H1 (cell line): ENCODE measurements around the gene SERPINE2. TPM values are rescaled to one million over a fixed set of nuclear protein-coding genes. Genes with fewer than 3 reads are reported as not detected.
A peak's percentile ranks its signal among the peaks of the same experiment; 100 is the strongest.

Experiments used
- CTCF ChIA-PET: fragments of 300-600 bp; sonication (Branson Sonifier 250); formaldehyde crosslinking; loops from one replicate; lab custom pipeline; 2021; ENCODE audit not compliant: partially characterized antibody; lab: Charles Lee
- POLR2A ChIA-PET: fragments of 300-600 bp; sonication (Branson Sonifier 250); formaldehyde crosslinking; loops from one replicate; lab custom pipeline; 2021; ENCODE audit warnings: inconsistent platforms; ENCODE audit not compliant: partially characterized antibody; lab: Charles Lee
- DNase-seq, 2 experiments: peaks; one replicate each; pipeline versions ENCODE4 v3.0.0 to v3.0.0-alpha.2; 2010 to 2022; ENCODE audit warnings: low spot score in 2 of 2, low read depth in 1 of 2, mixed read lengths in 1 of 2
- FAIRE-seq: peaks from 2 replicates; lab custom pipeline; 2011; peaks lifted over from hg19 to GRCh38; lab: Jason Lieb, UNC
- H2AFZ ChIP-seq: 2 replicates; pipeline ENCODE4 v1.8.1; 2012; ENCODE audit warnings: low read length, inconsistent platforms
- H2AK5ac ChIP-seq: 2 replicates; pipeline ENCODE4 v1.6.1; 2013; ENCODE audit warnings: low read depth, low read length
- H2BK120ac ChIP-seq: replicated peaks from 2 replicates; pipeline ENCODE3; 2013; ENCODE audit warnings: low read depth, low read length, inconsistent platforms
- H2BK12ac ChIP-seq: 2 replicates; pipeline ENCODE4 v1.6.1; 2013; ENCODE audit warnings: low read depth, low read length
- H2BK15ac ChIP-seq: 2 replicates; pipeline ENCODE4 v1.6.1; 2013; ENCODE audit warnings: low read length
- H2BK20ac ChIP-seq: 2 replicates; pipeline ENCODE4 v1.6.1; 2013; ENCODE audit warnings: low read length
- H2BK5ac ChIP-seq: 2 replicates; pipeline ENCODE4 v1.6.1; 2013; ENCODE audit warnings: low read depth, low read length
- H3K14ac ChIP-seq: 2 replicates; pipeline ENCODE4 v1.6.1; 2013; ENCODE audit warnings: inconsistent platforms; ENCODE audit not compliant: insufficient read length
- H3K18ac ChIP-seq: 2 replicates; pipeline ENCODE4 v1.6.1; 2013; ENCODE audit warnings: low read length; ENCODE audit errors: extremely low read depth
- H3K23ac ChIP-seq: 2 replicates; pipeline ENCODE4 v1.6.1; 2013; ENCODE audit warnings: inconsistent platforms; ENCODE audit not compliant: insufficient read length
- H3K23me2 ChIP-seq: 2 replicates; pipeline ENCODE4 v1.6.1; 2013; ENCODE audit warnings: low read depth, low read length
- H3K27ac ChIP-seq: 2 replicates; pipeline ENCODE4 v1.6.1; 2011; ENCODE audit warnings: low read depth, low read length, inconsistent platforms
- H3K27me3 ChIP-seq, 4 experiments: replicated peaks in 1 of 4; 1 replicate in 1 of 4; 2 replicates in 3 of 4; pipeline versions ENCODE4 v1.6.1 to v1.8.1; 2011 to 2013; ENCODE audit warnings: low read length in 3 of 4, mild to moderate bottlenecking in 3 of 4, inconsistent platforms in 2 of 4, mixed read lengths in 2 of 4, moderate library complexity in 1 of 4; ENCODE audit not compliant: control insufficient read depth in 3 of 4, insufficient read depth in 3 of 4; ENCODE audit errors: extremely low read depth in 1 of 4
- H3K36me3 ChIP-seq, 4 experiments: 2 replicates each; pipeline versions ENCODE4 v1.6.1 to v1.8.1; 2011 to 2013; ENCODE audit warnings: mild to moderate bottlenecking in 4 of 4, low read length in 3 of 4, moderate library complexity in 2 of 4, control low read depth in 1 of 4, inconsistent platforms in 1 of 4; ENCODE audit not compliant: insufficient read depth in 4 of 4, control insufficient read depth in 2 of 4
- H3K4ac ChIP-seq: replicated peaks from 2 replicates; pipeline ENCODE3; 2013; ENCODE audit warnings: low read length, low read depth, mixed read lengths, inconsistent platforms; ENCODE audit not compliant: insufficient read length
- H3K4me1 ChIP-seq, 4 experiments: replicated peaks in 1 of 4; 1 replicate in 1 of 4; 2 replicates in 3 of 4; pipeline versions ENCODE4 v1.6.1 to v1.8.1; 2011 to 2013; ENCODE audit warnings: low read length in 3 of 4, inconsistent platforms in 2 of 4, mixed read lengths in 1 of 4; ENCODE audit not compliant: insufficient read depth in 4 of 4, control insufficient read depth in 3 of 4
- H3K4me2 ChIP-seq, 2 experiments: 2 replicates each; pipeline versions ENCODE4 v1.6.1 to v1.8.1; 2011 to 2013; ENCODE audit warnings: low read depth in 2 of 2, low read length in 2 of 2, control low read depth in 1 of 2, inconsistent platforms in 1 of 2, mild to moderate bottlenecking in 1 of 2; ENCODE audit not compliant: insufficient read depth in 1 of 2
- H3K4me3 ChIP-seq, 4 experiments: fragments of 200-600, 300-600 bp in 1 of 4; sonication (generic), shearing (Covaris generic), sonication (Bioruptor Twin) in 1 of 4; 2 replicates each; pipeline versions ENCODE4 v1.5.1 to v1.8.1; 2011 to 2016; ENCODE audit warnings: low read length in 4 of 4, low read depth in 3 of 4, control low read depth in 2 of 4, inconsistent platforms in 2 of 4, mild to moderate bottlenecking in 2 of 4, mixed read lengths in 1 of 4, moderate library complexity in 1 of 4; ENCODE audit not compliant: insufficient read depth in 2 of 4; ENCODE audit errors: extremely low read depth in 1 of 4
- H3K56ac ChIP-seq: replicated peaks from 2 replicates; pipeline ENCODE3; 2013; ENCODE audit warnings: low read depth, mild to moderate bottlenecking, mixed read lengths, low read length, inconsistent platforms; ENCODE audit not compliant: insufficient read length
- H3K79me1 ChIP-seq: 2 replicates; pipeline ENCODE4 v1.6.1; 2013; ENCODE audit warnings: low read depth, low read length, control low read depth
- H3K79me2 ChIP-seq, 2 experiments: 2 replicates each; pipeline versions ENCODE4 v1.6.1 to v1.8.1; 2012 to 2013; ENCODE audit warnings: low read length in 2 of 2, mild to moderate bottlenecking in 2 of 2, inconsistent platforms in 1 of 2; ENCODE audit not compliant: insufficient read depth in 2 of 2, control insufficient read depth in 1 of 2
- H3K9ac ChIP-seq, 4 experiments: replicated peaks in 1 of 4; 1 replicate in 1 of 4; 2 replicates in 3 of 4; pipeline versions ENCODE4 v1.6.1 to v1.8.1; 2011 to 2013; ENCODE audit warnings: low read depth in 3 of 4, low read length in 3 of 4, control low read depth in 2 of 4, mild to moderate bottlenecking in 2 of 4, moderate library complexity in 2 of 4, inconsistent platforms in 1 of 4; ENCODE audit errors: extremely low read depth in 1 of 4
- H3K9me3 ChIP-seq, 2 experiments: 2 replicates each; pipeline versions ENCODE4 v1.6.1 to v1.8.1; 2012 to 2013; ENCODE audit warnings: mild to moderate bottlenecking in 2 of 2, moderate library complexity in 2 of 2, control low read depth in 1 of 2, inconsistent platforms in 1 of 2, low read depth in 1 of 2, low read length in 1 of 2, mixed read lengths in 1 of 2; ENCODE audit not compliant: insufficient read depth in 2 of 2
- H4K20me1 ChIP-seq, 2 experiments: replicated peaks in 1 of 2; 2 replicates each; pipeline versions ENCODE3 to v1.8.1; 2011 to 2013; ENCODE audit warnings: inconsistent platforms in 2 of 2, low read length in 2 of 2, mild to moderate bottlenecking in 1 of 2; ENCODE audit not compliant: insufficient read depth in 2 of 2, control insufficient read depth in 1 of 2
- H4K5ac ChIP-seq: 2 replicates; pipeline ENCODE4 v1.6.1; 2013; ENCODE audit warnings: low read length, low read depth, mixed read lengths, inconsistent platforms; ENCODE audit not compliant: insufficient read length
- H4K8ac ChIP-seq: 2 replicates; pipeline ENCODE4 v1.8.0; 2013; ENCODE audit warnings: mild to moderate bottlenecking, moderate library complexity, low read length, inconsistent platforms; ENCODE audit not compliant: insufficient read depth; ENCODE audit errors: extremely low read depth
- H4K91ac ChIP-seq: replicated peaks from 2 replicates; pipeline ENCODE3; 2013; ENCODE audit warnings: low read length, mixed read lengths, inconsistent platforms; ENCODE audit not compliant: insufficient read length
- TBP ChIP-seq: IDR thresholded peaks from 2 replicates; pipeline ENCODE4 v1.6.1; 2011; ENCODE audit warnings: low read depth, low read length, improper control_type of control experiment
- WGBS, 2 experiments: shearing (Covaris generic) in 1 of 2; methylation state at CpG; one replicate each; pipeline versions ENCODE4 v1.1.6 to v1.1.7; 2013 to 2015; ENCODE audit warnings: low lambda C conversion rate in 2 of 2, mixed read lengths in 2 of 2, inconsistent platforms in 1 of 2, low coverage in 1 of 2, missing lambda C conversion rate in 1 of 2; ENCODE audit not compliant: insufficient replicate concordance in 2 of 2, insufficient coverage in 1 of 2, insufficient read length in 1 of 2; ENCODE audit errors: extremely low coverage in 1 of 2, missing lambda C conversion rate in 1 of 2; 5-methylcytosine and 5-hydroxymethylcytosine counted together
- polyA plus RNA-seq, 7 experiments: library from polyadenylated mRNA; depleted of rRNA in 3 of 7; stranded (reverse) in 5 of 7; unstranded in 2 of 7; fragments of >200 nt in 5 of 7; fragments of 200-250 nt in 2 of 7; gene quantifications; 1 replicate in 5 of 7; 2 replicates in 1 of 7; 4 replicates in 1 of 7; pipeline versions ENCODE4 v1.2.1 to v1.2.3, GENCODE V29; 2011 to 2013; ENCODE audit warnings: missing spikeins in 2 of 7, mixed read lengths in 2 of 7
- total RNA-seq: library from RNA; stranded (reverse); fragmentation: NEBNext Ultra II Directional; extraction: Animal tissue kit (Norgen Biotek cat#: 25700); gene quantifications from 2 replicates; pipeline ENCODE4 v1.2.1, GENCODE V29; 2021

Gene SERPINE2
- total and polyA plus RNA-seq, 2 of the 8 experiments (the other 6 are each of a cell fraction or from before 2014, with no cell fraction given) = 26.2 to 76.0 TPM

GRCh38 chr2:224008702-224009261, 30.3 kb downstream of the SERPINE2 start:
- WGBS, 2 experiments = 34% methylated on average over 12 of the region's 12 CpGs; no CpG with 5 or more reads in 1 of the 2 experiments
- Histone ChIP-seq H3K79me1 (no peaks in the 10 kb centered on the region), H3K4me2 (peak overlapping the region; percentile 21 to 57; a peak in 3 of 4 replicates), H3K4me3 (no peak overlapping the region; a peak in 1 of 8 replicates), H3K9ac (no peak overlapping the region), H2AK5ac (no peak overlapping the region), H3K56ac (no peak overlapping the region), H2BK5ac (no peak overlapping the region; the same call in 1 of the 2 replicates), H3K4me1 (peaks cover 0 to 12% (median 5%) of the 10 kb centered on the region in 4 experiments; a peak in 6 of 7 replicates), H4K5ac (no peak overlapping the region), H2BK20ac (no peak overlapping the region), H3K23me2 (no peaks in the 10 kb centered on the region), H3K4ac (no peak overlapping the region), H2BK15ac (no peak overlapping the region), H3K36me3 (no peaks in the 10 kb centered on the region), H4K91ac (no peak overlapping the region), H4K20me1 (no peaks in the 10 kb centered on the region), H3K18ac (no peak overlapping the region; the same call in 1 of the 2 replicates), H3K9me3 (no peaks in the 10 kb centered on the region), H3K27me3 (no peaks in the 10 kb centered on the region), H2BK12ac (no peak overlapping the region), H3K23ac (no peak overlapping the region), H4K8ac (peak overlapping the region; percentile 45; the same call in 1 of the 2 replicates), H3K79me2 (no peaks in the 10 kb centered on the region; a peak in 1 of 4 replicates), H3K14ac (no peak overlapping the region), H3K27ac (no peak overlapping the region), H2BK120ac (no peak overlapping the region), H2AFZ (peak overlapping the region; percentile 61; the same call in 1 of the 2 replicates)
- CTCF ChIA-PET = interaction anchor here (0.6 to 4.6 kb wide), 13 partner anchors 12 to 338 kb away, joined by 3 to 30 read pairs (median 3); partner anchors contain the start of gene SERPINE2
- POLR2A ChIA-PET = interaction anchor here (1.1 kb wide), 1 partner anchor 52 kb away, joined by 3 read pairs; the partner anchor contains the start of gene MRPL44
- DNase-seq = peak in 1 of 2 experiments; percentile 67
- FAIRE-seq = peak; percentile 85
- 0 out of 2 replicates have a peak, but pooled peaks have one; percentile 26 for TF ChIP-seq TBP
